DOHH2 (cell line): ENCODE measurements around the gene BACE2.

ENCODE experiments used
- H3F3A ChIP-seq: fragments of 200-600 bp; sonication (generic), shearing (Covaris generic); 2 replicates; pipeline ENCODE4 v1.6.0; 2016; ENCODE audit warnings: antibody characterized with exemption, mild to moderate bottlenecking; ENCODE audit not compliant: control insufficient read depth, insufficient read depth
- H3K27ac ChIP-seq: fragments of 200-600 bp; sonication (generic); 2 replicates; pipeline ENCODE4 v1.5.1; 2014; ENCODE audit warnings: low read depth, mild to moderate bottlenecking, low read length, moderate library complexity
- H3K27me3 ChIP-seq: fragments of 200-600 bp; sonication (generic); 2 replicates; pipeline ENCODE4 v1.6.1; 2014; ENCODE audit warnings: mild to moderate bottlenecking, low read length, mixed read lengths; ENCODE audit not compliant: control insufficient read depth
- H3K36me3 ChIP-seq: fragments of 200-600 bp; sonication (generic); 2 replicates; pipeline ENCODE4 v1.6.1; 2014; ENCODE audit warnings: mild to moderate bottlenecking, low read length, moderate library complexity, mixed read lengths; ENCODE audit not compliant: control insufficient read depth
- H3K4me1 ChIP-seq: fragments of 200-600 bp; sonication (generic); 2 replicates; pipeline ENCODE4 v1.6.1; 2014; ENCODE audit warnings: mild to moderate bottlenecking, low read length, mixed read lengths; ENCODE audit not compliant: control insufficient read depth
- H3K4me2 ChIP-seq: fragments of 200-600 bp; sonication (generic); 2 replicates; pipeline ENCODE4 v1.6.0; 2014; ENCODE audit warnings: mild to moderate bottlenecking, low read length, moderate library complexity
- H3K4me3 ChIP-seq: fragments of 200-600 bp; sonication (generic); 2 replicates; pipeline ENCODE4 v1.5.1; 2014; ENCODE audit warnings: mild to moderate bottlenecking, low read length, mixed read lengths
- H3K79me2 ChIP-seq: fragments of 200-600 bp; sonication (generic); 2 replicates; pipeline ENCODE4 v1.6.1; 2014; ENCODE audit warnings: mild to moderate bottlenecking, low read length, mixed read lengths; ENCODE audit not compliant: control insufficient read depth
- H3K9me2 ChIP-seq: fragments of 200-600 bp; sonication (generic); replicated peaks from 2 replicates; pipeline ENCODE4 v1.6.1; 2014; ENCODE audit warnings: mild to moderate bottlenecking, low read length, mixed read lengths; ENCODE audit not compliant: control insufficient read depth
- H3K9me3 ChIP-seq: fragments of 200-600 bp; sonication (generic); 2 replicates; pipeline ENCODE4 v1.6.1; 2014; ENCODE audit warnings: antibody characterized with exemption, low read length, mixed read lengths; ENCODE audit not compliant: control insufficient read depth, insufficient read depth
- H4K20me1 ChIP-seq: fragments of 200-600 bp; sonication (generic); 2 replicates; pipeline ENCODE4 v1.6.0; 2014; ENCODE audit warnings: low read depth, mild to moderate bottlenecking, antibody characterized with exemption, low read length, moderate library complexity; ENCODE audit not compliant: control insufficient read depth, insufficient read depth
- CTCF ChIP-seq: fragments of 200-600 bp; sonication (generic); IDR thresholded peaks from one replicate; pipeline ENCODE4 v1.5.1; 2014; ENCODE audit warnings: antibody characterized with exemption, mild to moderate bottlenecking, low read depth, low read length; ENCODE audit not compliant: poor library complexity, severe bottlenecking

BACE2 gene

DNA sequence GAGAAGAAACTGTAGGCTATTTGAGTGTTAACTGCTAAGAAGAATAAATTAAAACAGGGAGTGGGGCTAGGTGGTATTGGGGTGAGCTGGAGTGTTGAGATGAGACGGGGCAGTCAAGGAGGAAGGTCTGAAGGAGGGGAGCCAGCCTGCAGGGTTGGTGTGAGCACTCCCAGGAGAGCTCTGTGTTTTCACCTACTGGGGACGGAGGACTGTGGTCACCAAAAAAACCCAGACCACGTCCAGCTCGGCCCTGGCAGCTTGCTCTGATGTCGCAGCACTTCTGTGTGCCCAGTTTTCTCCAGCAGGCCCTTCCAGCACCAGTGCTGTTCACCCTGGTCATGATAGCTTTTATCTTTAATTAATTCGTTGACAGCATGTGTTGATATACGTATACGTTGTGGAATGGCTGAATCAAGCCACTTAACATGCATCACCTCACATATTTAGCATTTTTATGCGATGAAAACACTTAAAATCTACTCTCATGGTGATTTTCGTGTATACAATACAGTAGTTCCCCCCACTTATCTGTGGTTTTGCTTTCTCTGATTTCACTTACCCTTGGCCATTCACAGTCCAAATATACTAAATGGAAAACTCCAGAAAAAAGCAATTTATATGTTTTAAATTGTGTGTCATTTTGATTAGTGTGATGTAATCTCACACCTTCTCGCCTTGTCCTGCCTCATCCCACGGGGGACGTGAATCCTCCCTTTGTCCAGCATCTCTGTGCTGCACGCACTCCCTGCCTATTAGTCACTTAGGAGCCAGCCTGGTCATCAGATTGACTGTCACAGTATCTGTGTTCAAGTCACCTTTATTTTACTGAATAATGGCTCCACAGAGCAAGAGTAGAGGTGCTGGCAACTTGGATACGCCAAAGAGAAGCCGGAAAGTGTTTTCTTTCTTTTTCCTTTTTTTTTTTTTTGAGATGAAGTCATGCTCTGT, 161.0 kb downstream of the BACE2 start:
- Histone ChIP-seq H3K79me2 (no peaks in the 10 kb centered on the region), H3K4me1 (no peaks in the 10 kb centered on the region)

More for the DNA sequence above, 161.0 kb downstream of the BACE2 start:
- Histone ChIP-seq H3K9me3 (no peaks in the 10 kb centered on the region), H4K20me1 (no peaks in the 10 kb centered on the region), H3K4me2 (no peak overlapping the region), H3K27ac (no peak overlapping the region), H3K36me3 (no peaks in the 10 kb centered on the region), H3F3A (no peaks in the 10 kb centered on the region), H3K4me3 (no peak overlapping the region), H3K27me3 (no peaks in the 10 kb centered on the region; the same call in 1 of the 2 replicates), H3K9me2 (no peaks in the 10 kb centered on the region)
- no peak for TF ChIP-seq CTCF
